Measurements from ENCODE around the gene RPEL1. TPM values are rescaled to one million over a fixed set of nuclear protein-coding genes. Genes with fewer than 3 reads are reported as not detected.

The RPEL1 gene
- total and polyA plus RNA-seq, 2 of the 8 experiments (the other 6 are each of a cell fraction or from before 2014, with no cell fraction given), result 0.12 TPM; not detected in 1

DNA sequence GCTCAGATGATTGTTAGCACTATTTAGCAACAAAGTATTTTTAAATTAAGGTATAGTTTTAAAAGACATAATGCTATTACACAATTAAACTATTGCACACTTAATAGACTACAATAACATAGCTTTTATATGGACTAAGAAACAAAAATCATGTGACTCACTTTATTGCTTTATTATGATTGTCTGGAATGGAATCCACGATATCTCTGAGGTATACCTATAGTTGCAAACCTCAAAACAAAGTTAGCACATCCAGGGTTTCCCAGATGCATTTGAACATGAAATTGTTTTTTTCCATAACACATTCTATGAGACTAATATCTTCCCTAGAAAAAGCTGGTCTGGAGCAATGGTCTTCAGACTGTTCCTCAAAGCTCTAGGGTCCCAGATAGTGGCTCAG lies 18.3 kb upstream of the RPEL1 start (continued):
- TF ChIP-seq, protein P1, sequence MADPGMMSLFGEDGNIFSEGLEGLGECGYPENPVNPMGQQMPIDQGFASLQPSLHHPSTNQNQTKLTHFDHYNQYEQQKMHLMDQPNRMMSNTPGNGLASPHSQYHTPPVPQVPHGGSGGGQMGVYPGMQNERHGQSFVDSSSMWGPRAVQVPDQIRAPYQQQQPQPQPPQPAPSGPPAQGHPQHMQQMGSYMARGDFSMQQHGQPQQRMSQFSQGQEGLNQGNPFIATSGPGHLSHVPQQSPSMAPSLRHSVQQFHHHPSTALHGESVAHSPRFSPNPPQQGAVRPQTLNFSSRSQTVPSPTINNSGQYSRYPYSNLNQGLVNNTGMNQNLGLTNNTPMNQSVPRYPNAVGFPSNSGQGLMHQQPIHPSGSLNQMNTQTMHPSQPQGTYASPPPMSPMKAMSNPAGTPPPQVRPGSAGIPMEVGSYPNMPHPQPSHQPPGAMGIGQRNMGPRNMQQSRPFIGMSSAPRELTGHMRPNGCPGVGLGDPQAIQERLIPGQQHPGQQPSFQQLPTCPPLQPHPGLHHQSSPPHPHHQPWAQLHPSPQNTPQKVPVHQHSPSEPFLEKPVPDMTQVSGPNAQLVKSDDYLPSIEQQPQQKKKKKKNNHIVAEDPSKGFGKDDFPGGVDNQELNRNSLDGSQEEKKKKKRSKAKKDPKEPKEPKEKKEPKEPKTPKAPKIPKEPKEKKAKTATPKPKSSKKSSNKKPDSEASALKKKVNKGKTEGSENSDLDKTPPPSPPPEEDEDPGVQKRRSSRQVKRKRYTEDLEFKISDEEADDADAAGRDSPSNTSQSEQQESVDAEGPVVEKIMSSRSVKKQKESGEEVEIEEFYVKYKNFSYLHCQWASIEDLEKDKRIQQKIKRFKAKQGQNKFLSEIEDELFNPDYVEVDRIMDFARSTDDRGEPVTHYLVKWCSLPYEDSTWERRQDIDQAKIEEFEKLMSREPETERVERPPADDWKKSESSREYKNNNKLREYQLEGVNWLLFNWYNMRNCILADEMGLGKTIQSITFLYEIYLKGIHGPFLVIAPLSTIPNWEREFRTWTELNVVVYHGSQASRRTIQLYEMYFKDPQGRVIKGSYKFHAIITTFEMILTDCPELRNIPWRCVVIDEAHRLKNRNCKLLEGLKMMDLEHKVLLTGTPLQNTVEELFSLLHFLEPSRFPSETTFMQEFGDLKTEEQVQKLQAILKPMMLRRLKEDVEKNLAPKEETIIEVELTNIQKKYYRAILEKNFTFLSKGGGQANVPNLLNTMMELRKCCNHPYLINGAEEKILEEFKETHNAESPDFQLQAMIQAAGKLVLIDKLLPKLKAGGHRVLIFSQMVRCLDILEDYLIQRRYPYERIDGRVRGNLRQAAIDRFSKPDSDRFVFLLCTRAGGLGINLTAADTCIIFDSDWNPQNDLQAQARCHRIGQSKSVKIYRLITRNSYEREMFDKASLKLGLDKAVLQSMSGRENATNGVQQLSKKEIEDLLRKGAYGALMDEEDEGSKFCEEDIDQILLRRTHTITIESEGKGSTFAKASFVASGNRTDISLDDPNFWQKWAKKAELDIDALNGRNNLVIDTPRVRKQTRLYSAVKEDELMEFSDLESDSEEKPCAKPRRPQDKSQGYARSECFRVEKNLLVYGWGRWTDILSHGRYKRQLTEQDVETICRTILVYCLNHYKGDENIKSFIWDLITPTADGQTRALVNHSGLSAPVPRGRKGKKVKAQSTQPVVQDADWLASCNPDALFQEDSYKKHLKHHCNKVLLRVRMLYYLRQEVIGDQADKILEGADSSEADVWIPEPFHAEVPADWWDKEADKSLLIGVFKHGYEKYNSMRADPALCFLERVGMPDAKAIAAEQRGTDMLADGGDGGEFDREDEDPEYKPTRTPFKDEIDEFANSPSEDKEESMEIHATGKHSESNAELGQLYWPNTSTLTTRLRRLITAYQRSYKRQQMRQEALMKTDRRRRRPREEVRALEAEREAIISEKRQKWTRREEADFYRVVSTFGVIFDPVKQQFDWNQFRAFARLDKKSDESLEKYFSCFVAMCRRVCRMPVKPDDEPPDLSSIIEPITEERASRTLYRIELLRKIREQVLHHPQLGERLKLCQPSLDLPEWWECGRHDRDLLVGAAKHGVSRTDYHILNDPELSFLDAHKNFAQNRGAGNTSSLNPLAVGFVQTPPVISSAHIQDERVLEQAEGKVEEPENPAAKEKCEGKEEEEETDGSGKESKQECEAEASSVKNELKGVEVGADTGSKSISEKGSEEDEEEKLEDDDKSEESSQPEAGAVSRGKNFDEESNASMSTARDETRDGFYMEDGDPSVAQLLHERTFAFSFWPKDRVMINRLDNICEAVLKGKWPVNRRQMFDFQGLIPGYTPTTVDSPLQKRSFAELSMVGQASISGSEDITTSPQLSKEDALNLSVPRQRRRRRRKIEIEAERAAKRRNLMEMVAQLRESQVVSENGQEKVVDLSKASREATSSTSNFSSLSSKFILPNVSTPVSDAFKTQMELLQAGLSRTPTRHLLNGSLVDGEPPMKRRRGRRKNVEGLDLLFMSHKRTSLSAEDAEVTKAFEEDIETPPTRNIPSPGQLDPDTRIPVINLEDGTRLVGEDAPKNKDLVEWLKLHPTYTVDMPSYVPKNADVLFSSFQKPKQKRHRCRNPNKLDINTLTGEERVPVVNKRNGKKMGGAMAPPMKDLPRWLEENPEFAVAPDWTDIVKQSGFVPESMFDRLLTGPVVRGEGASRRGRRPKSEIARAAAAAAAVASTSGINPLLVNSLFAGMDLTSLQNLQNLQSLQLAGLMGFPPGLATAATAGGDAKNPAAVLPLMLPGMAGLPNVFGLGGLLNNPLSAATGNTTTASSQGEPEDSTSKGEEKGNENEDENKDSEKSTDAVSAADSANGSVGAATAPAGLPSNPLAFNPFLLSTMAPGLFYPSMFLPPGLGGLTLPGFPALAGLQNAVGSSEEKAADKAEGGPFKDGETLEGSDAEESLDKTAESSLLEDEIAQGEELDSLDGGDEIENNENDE (IDR thresholded peaks at IDR 0.05; ENCODE audit: insufficient replicate concordance, low read length), result no peak
- TF ChIP-seq, protein P2, sequence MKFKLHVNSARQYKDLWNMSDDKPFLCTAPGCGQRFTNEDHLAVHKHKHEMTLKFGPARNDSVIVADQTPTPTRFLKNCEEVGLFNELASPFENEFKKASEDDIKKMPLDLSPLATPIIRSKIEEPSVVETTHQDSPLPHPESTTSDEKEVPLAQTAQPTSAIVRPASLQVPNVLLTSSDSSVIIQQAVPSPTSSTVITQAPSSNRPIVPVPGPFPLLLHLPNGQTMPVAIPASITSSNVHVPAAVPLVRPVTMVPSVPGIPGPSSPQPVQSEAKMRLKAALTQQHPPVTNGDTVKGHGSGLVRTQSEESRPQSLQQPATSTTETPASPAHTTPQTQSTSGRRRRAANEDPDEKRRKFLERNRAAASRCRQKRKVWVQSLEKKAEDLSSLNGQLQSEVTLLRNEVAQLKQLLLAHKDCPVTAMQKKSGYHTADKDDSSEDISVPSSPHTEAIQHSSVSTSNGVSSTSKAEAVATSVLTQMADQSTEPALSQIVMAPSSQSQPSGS (IDR thresholded peaks at IDR 0.05; ENCODE audit: low read length), result no peak
- no peak for TF ChIP-seq CREB1 (IDR thresholded peaks at IDR 0.05)
- no peak for TF ChIP-seq TBP (IDR thresholded peaks at IDR 0.05; ENCODE audit: low read depth, low read length)
- no peak for TF ChIP-seq POLR2A (IDR thresholded peaks at IDR 0.05; ENCODE audit: control extremely low read depth in 1 of 2, low read depth in 2 of 2, low read length in 2 of 2)
- no peak for TF ChIP-seq HDAC6 (IDR thresholded peaks at IDR 0.05; ENCODE audit: low read depth, low read length)
- TF ChIP-seq, protein P3, sequence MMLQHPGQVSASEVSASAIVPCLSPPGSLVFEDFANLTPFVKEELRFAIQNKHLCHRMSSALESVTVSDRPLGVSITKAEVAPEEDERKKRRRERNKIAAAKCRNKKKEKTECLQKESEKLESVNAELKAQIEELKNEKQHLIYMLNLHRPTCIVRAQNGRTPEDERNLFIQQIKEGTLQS (IDR thresholded peaks at IDR 0.05; ENCODE audit: insufficient read depth, low read depth, low read length), result no peak
- TF ChIP-seq BRCA1 (IDR thresholded peaks at IDR 0.05; ENCODE audit: low read depth, low read length), result no peak
- TF ChIP-seq MAFK (IDR thresholded peaks at IDR 0.05; ENCODE audit: low read depth, low read length), result no peak
- TF ChIP-seq SP2 (IDR thresholded peaks at IDR 0.05; ENCODE audit: low read length), result no peak
- no peak for TF ChIP-seq EGR1 (IDR thresholded peaks at IDR 0.05; ENCODE audit: borderline replicate concordance, low read depth, low read length)
